HG03432 (cell line): ENCODE data around the gene SNED1.

Experiments
- ATAC-seq: cut with Tn5 transposase; IDR thresholded peaks from one replicate; pipeline ENCODE4 v1.9.1; 2021; ENCODE audit warnings: mild to moderate bottlenecking, moderate library complexity; ENCODE audit not compliant: unreplicated experiment

SNED1 gene

GRCh38 chr2:240959941-240960308 lies 38.5 kb upstream of the SNED1 start:
- no peak for ATAC-seq

GRCh38 chr2:240960309-240960970 lies 38.0 kb upstream of the SNED1 start:
- ATAC-seq = no peak

GRCh38 chr2:240960971-240961876 lies 37.2 kb upstream of the SNED1 start:
- no peak for ATAC-seq

- no peak for ATAC-seq
Observed at GRCh38 chr2:240961910-240962299, 36.5 kb upstream of the SNED1 start.

DNA sequence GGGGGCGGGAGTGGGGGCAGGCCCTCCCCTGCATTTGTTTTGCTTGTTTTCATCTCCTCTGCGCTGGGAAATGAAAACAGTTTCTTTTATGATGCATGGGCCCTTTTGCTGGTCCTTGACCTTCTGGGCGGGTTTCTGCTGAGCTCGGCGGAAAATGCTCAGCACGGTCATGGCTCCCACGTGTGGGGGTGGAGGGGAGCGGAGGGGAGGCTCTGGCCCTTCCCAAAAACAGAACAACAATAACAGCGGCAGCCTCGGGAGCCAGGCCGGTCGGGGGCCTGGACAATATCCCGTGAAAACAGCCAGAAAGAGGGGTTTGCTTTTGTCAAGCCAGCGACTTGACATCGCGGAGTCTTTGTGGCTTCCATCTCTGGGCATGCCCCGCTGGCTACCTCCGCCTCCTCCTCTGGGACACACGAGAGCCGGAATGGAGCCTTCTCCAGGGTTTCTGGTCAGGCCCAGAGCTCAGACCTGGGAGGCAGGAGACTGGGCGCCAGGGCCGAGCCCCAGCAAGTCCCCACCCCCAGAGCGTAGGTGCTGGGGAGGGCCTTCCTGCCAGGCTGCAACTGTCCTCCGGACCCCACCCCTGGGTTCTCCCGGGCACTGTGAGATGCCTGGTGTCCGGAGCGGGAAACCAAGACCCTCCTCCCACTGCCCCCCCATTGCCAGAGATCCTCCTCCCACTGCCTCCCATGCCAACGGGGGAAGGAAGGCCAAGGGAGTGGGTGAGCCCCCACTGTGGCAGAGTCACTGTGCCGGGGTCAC lies 35.9 kb upstream of the SNED1 start:
- no peak for ATAC-seq

DNA sequence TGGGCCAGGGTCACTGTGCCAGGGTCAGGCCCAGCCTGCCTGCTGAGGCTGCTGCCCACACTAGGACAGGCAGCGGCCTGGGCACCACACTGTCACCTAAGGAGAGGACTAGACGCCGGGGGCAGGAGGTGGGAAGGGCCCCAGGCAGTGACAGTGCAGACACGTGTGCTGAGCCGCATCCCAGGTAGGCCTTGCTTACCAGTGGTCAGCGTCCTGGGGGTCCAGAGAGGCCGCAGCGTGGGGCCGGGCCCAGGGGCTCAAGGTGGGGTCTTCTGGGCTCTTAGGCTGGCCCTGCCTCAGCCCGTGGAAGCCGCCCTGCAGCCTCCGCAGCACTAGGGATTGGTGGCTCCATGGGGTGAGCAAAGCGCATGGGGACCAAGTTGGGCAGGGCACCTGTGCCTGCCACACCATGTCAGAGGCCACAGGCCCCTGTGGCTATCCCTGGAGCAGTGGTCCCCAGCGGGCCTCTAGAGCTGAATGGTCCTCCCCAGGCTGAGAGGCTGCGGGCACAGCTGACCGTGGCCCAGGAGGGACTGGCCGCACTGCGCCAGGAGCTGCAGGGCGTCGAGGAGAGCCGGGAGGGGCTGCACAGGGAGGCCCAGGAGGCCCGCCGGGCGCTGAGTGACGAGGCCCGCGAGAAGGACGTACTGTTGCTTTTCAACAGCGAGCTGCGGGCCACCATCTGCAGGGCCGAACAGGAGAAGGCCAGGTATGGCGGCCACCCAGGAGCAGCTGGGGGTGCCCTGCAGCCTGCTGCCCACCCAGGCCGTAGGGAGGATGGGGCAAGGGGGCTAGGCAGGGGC lies 35.2 kb upstream of the SNED1 start:
- no peak for ATAC-seq

- no peak for ATAC-seq
Observed at GRCh38 chr2:240963868-240964703, 34.3 kb upstream of the SNED1 start.

DNA sequence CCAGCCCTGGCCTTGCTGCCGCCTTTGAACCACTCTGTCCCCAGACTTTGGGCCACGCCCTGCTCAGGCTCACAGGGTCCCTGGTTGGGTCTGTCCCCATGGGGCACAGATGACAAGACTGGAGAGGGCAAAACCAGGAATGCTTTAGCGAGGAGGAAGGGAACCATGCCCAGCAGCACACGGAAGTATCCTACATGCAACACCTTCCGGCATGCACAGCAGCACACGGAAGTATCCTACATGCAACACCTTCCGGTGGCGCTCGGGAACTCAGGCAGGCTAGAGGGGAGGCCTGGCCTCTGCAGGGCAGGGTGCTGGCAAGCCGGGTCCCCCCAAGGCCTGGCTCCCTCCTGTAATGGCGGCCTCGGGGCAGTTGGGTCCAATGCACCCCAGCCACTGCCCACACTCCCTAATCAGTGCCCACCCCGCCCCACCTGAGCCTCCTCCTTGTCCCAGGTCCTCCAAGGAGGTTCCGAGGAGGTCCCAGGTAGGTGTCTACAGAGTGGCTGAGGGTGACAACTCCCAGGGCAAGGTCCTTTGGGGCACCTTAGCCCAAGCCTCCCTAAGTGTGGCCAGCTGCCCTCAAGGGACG lies 33.6 kb upstream of the SNED1 start:
- no peak for ATAC-seq

- ATAC-seq = no peak
Observed at GRCh38 chr2:240965296-240965904, 33.0 kb upstream of the SNED1 start.

DNA sequence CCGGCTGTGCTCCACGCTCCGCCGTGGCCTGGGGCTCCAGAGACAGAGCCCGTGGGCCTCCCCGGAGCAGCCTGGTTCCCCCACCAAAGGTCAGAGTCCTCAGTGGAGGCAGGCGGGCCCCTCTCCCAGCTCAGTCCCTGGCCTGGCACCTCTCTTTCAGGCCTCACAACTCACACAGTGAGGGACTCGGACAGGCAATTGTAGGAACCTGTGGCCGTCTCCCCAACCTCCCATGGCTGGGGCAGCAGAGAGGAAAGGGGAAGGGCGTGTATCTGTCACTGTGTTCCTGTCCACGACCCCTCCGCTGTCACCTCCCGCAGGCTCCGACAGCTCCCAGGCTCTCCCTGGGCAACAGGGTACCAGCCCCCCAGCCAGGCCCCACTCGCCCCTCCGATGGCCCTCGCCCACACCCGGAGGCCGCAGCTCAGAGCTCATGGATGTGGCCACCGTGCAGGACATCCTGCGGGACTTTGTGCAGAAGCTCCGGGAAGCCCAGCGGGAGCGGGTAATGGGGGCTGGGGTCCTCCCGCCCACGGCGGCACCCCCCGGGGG lies 32.4 kb upstream of the SNED1 start:
- no peak for ATAC-seq

DNA sequence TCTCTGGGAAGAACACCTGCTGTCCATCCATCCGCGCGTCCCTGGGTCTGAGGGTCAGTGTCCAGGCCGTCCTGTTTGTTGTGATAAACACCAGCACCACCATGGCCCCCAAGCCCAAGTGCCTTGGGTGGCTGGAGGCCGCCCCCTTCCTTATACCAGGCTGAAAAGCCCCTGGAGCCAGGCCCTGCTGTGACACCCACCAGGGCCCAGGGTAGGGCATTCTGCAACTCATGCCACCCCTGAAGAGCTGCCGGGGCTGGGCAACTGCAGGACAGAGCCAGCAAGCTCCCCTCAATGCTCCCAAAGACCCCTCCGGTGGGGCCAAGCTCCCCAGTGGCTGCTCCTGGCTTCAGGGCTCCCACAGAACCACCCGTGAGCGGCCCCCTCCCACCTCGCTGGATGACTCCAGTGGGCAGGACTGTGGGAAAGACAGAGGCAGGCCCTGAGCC lies 31.9 kb upstream of the SNED1 start:
- no peak for ATAC-seq

DNA sequence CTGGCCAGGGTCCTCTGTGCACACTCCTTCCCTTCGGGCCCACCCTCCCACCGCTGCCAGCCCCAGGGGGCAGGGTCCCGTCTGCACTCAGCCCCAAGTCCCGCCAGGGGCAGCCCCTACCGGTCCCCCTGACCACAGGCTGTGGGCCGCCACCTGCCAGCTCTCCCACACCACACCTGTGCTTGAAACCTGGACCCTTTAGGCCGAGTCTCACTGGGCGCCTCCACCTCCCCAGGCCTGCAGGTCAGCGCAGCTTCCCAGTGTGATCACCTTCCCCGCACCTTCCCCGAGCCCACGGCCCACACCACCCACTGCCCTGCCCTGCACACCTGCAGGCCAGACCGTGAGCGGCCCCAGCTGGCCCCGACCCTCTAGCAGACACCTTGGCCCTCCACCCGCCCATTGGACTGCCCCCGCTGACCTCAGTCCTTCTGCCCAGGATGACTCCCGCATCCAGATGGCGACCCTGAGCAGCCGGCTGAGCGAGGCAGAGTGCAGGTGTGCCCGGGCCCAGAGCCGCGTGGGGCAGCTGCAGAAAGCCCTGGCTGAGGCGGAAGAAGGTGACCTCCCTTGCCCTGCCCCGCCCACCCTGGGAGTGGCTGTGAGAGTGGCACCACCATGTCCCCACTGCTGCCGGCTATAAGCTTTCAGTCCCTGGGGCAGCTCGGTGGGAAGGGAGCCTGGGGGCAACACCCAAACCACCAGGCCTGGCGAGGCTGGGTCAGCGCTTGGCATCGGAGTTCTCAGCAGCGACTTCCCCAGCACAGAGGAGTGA lies 31.3 kb upstream of the SNED1 start:
- ATAC-seq = no peak

GRCh38 chr2:240967681-240968621 lies 30.5 kb upstream of the SNED1 start:
- ATAC-seq = no peak

DNA sequence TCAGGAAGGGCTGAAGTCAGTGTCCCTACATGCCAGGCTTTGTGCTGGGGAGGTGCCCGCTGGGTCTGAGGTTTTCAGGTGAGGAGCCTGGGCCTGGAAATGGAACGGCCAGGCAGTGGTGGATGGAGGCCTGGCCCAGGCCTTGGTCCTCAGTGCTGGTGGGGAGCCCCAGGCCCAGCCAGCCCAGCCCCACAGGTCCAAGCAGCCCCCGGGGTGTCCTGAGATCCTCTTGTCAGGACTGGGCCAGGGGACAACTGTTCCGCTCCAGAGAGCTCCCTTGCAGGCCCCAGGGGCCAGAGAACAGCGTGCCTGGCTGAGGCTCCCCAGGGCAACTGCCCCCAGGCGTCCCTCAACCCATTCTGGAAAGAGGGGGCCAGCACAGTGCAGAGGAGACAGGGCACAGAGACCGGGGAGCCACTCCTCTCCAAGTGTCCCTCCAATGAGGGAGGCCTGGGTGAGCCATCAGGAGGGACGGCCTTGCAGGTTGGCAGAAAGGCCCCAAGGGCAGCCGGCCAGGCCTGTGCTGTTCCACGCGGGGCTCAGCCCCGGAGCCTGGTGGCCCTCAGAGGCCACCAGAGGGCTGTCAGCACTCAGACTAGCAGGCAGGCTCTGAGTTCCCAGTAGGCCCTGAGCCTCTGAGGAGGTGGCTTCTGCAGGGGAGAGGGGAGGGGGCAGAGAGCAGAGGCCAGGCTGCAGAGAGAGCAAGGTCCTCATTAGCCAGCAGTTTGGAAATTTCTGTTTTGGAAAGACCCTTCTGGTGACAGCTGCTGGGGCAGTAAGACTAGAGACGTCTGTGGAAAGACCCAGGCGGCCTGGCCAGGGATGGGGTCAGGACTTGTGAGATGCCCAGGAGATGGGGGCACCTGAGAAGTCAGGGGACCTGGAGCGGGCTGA lies 29.4 kb upstream of the SNED1 start:
- ATAC-seq = no peak

- no peak for ATAC-seq
Observed at GRCh38 chr2:240970104-240970503, 28.3 kb upstream of the SNED1 start.

GRCh38 chr2:240970816-240971215 lies 27.6 kb upstream of the SNED1 start:
- no peak for ATAC-seq
